ENCODE data around the gene KCNMB4.

The KCNMB4 gene

GRCh38 chr12:70355972-70356371, 10.1 kb upstream of the KCNMB4 start (continued):
- TF ChIP-seq CSRNP3 (CRISPR knock-in tag; IDR thresholded peaks at IDR 0.05): no peak
- TF ChIP-seq SNAI2 (CRISPR knock-in tag; IDR thresholded peaks at IDR 0.05): no peak
- TF ChIP-seq ZNF70 (CRISPR knock-in tag; IDR thresholded peaks at IDR 0.05): no peak

GRCh38 chr12:70359458-70360197, 6.5 kb upstream of the KCNMB4 start:
- no peak for ATAC-seq

GRCh38 chr12:70360218-70360617, 5.9 kb upstream of the KCNMB4 start:
- ATAC-seq: no peak
- TF ChIP-seq PATZ1 (CRISPR knock-in tag; IDR thresholded peaks at IDR 0.05; ENCODE audit: borderline replicate concordance) (no peak), SNAI2 (CRISPR knock-in tag; IDR thresholded peaks at IDR 0.05) (no peak), ZFP3 (CRISPR knock-in tag; IDR thresholded peaks at IDR 0.05) (no peak), ARNTL (CRISPR knock-in tag; IDR thresholded peaks at IDR 0.05; ENCODE audit: borderline replicate concordance, low read depth) (no peak), ISL1 (CRISPR knock-in tag; IDR thresholded peaks at IDR 0.05) (no peak), TSHZ2 (CRISPR knock-in tag; IDR thresholded peaks at IDR 0.05) (no peak)

More at GRCh38 chr12:70359458-70360197, 6.5 kb upstream of the KCNMB4 start:
- TF ChIP-seq CREB5 (CRISPR knock-in tag; IDR thresholded peaks at IDR 0.05; ENCODE audit: low read depth): no peak
- TF ChIP-seq CSDC2 (CRISPR knock-in tag; IDR thresholded peaks at IDR 0.05): no peak
- no peak for TF ChIP-seq ISL1 (CRISPR knock-in tag; IDR thresholded peaks at IDR 0.05)
- TF ChIP-seq PATZ1 (CRISPR knock-in tag; IDR thresholded peaks at IDR 0.05; ENCODE audit: borderline replicate concordance): no peak
- TF ChIP-seq POU6F1 (CRISPR knock-in tag; IDR thresholded peaks at IDR 0.05; ENCODE audit: borderline replicate concordance, low read depth): no peak
- TF ChIP-seq TSHZ2 (CRISPR knock-in tag; IDR thresholded peaks at IDR 0.05): no peak
- TF ChIP-seq RARB (CRISPR knock-in tag; IDR thresholded peaks at IDR 0.05): no peak
- no peak for TF ChIP-seq BACH2 (CRISPR knock-in tag; IDR thresholded peaks at IDR 0.05; ENCODE audit: borderline replicate concordance)
- no peak for TF ChIP-seq SNAI2 (CRISPR knock-in tag; IDR thresholded peaks at IDR 0.05)
- no peak for TF ChIP-seq ZNF8 (CRISPR knock-in tag; IDR thresholded peaks at IDR 0.05)
- TF ChIP-seq ZNF565 (CRISPR knock-in tag; conservative IDR thresholded peaks at IDR 0.05; ENCODE audit: low read depth): no peak

All from SK-N-SH treated with all-trans-retinoic acid at 6 μM for 48 hours (cell line).